Ovary (tissue), 3 donors: Measurements from ENCODE around the gene DENND5B.

Source experiments
- CTCF ChIP-seq, 3 donors: fragments of 450-650 bp in 2 of 3; fragments of 200-600 bp in 1 of 3; IDR thresholded peaks; one replicate each; pipeline versions ENCODE4 v1.5.1 to v1.8.0; 2016 to 2022; ENCODE audit warnings: antibody characterized with exemption in 3 of 3, mild to moderate bottlenecking in 1 of 3
- EP300 ChIP-seq: sonication (generic); formaldehyde crosslinking; IDR thresholded peaks from one replicate; pipeline ENCODE4 v1.6.1; 2017; ENCODE audit warnings: antibody characterized with exemption
- POLR2A ChIP-seq: fragments of 450-650 bp; IDR thresholded peaks from one replicate; pipeline ENCODE4 v1.6.1; 2017; ENCODE audit warnings: antibody characterized with exemption, mild to moderate bottlenecking, moderate library complexity
- donor health status: DM: no; HTN: no; CAD: no.

- TF ChIP-seq CTCF (IDR thresholded peaks at IDR 0.05), result no peak
- no peak for TF ChIP-seq POLR2A
- no peak for TF ChIP-seq EP300
Measured at GRCh38 chr12:31476437-31476836, 114.5 kb downstream of the DENND5B start.
